ENCODE results near the gene NID2.

Gene NID2, protein sequence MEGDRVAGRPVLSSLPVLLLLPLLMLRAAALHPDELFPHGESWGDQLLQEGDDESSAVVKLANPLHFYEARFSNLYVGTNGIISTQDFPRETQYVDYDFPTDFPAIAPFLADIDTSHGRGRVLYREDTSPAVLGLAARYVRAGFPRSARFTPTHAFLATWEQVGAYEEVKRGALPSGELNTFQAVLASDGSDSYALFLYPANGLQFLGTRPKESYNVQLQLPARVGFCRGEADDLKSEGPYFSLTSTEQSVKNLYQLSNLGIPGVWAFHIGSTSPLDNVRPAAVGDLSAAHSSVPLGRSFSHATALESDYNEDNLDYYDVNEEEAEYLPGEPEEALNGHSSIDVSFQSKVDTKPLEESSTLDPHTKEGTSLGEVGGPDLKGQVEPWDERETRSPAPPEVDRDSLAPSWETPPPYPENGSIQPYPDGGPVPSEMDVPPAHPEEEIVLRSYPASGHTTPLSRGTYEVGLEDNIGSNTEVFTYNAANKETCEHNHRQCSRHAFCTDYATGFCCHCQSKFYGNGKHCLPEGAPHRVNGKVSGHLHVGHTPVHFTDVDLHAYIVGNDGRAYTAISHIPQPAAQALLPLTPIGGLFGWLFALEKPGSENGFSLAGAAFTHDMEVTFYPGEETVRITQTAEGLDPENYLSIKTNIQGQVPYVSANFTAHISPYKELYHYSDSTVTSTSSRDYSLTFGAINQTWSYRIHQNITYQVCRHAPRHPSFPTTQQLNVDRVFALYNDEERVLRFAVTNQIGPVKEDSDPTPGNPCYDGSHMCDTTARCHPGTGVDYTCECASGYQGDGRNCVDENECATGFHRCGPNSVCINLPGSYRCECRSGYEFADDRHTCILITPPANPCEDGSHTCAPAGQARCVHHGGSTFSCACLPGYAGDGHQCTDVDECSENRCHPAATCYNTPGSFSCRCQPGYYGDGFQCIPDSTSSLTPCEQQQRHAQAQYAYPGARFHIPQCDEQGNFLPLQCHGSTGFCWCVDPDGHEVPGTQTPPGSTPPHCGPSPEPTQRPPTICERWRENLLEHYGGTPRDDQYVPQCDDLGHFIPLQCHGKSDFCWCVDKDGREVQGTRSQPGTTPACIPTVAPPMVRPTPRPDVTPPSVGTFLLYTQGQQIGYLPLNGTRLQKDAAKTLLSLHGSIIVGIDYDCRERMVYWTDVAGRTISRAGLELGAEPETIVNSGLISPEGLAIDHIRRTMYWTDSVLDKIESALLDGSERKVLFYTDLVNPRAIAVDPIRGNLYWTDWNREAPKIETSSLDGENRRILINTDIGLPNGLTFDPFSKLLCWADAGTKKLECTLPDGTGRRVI (N-terminal part only)

DNA sequence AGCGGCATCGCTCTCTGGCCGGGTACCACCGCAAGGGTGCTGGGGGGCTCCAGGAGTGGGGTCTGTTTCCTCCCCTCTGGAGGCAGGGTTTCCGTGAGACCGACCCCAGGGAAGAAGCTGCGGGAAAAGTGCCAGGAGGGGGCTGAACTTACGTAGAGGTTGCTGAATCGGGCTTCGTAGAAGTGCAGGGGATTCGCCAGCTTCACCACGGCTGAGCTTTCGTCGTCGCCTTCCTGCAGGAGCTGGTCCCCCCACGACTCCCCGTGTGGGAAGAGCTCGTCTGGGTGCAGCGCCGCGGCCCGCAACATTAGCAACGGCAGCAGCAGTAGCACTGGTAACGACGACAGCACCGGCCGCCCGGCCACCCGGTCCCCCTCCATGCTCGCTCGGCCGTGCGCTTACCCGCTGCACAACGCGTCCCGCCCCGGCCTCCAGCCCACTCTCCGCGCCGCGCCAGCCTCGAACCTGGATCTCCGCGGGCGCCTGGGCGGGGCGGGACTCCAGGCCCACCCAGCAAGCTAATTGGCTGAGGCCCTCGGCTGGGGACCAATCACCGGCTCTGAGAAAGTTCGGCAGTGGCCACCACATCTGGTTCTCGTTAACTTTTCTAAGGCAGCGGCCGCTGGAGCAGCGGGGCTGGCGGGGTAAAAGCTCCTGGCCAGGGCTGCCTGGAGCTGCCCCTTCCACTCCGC lies at the start of gene NID2:
Gene NID2, minus strand, starts transcription at position 445 of the 692 bp plus-strand sequence. Its CDS starts 65 bp downstream, at position 380.
- DNase-seq (ENCODE audit: low read depth in 2 of 2): peak; percentile 42 to 50

DNA sequence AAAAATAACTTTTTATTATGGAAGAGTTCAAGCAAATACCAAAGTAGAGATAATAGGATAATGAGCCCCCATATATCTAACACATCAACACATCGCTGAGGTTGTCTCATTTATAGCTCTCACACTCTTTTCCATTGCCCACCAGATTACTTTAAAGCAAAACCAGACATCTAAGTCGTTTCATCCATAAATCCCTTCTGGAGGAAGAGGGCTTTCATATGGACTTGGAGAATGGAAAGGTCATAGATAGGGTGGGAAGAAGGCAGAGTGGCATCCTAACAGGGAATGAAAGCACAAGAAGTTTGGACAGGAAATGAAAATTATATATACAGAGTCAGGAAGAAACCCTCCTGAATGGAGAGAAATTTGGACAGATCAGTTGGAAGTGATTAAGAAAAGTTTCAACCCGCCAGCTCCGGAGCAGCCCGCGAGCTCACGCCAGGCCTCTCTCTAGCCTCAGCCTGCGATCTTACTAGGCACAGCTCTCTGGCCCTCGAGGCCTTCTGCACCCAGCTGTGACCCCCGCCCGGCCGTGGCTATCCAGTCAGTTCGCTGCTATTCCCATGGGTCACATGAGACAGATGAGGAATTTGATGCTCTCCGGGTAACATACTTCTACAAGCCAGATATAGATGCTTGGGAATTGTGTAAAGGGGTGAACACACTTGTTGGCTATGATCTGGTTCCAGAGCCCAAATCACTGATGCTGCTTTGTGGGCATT lies 48.4 kb upstream of the NID2 start:
- DNase-seq (ENCODE audit: low read depth in 2 of 2): no peak

DNA sequence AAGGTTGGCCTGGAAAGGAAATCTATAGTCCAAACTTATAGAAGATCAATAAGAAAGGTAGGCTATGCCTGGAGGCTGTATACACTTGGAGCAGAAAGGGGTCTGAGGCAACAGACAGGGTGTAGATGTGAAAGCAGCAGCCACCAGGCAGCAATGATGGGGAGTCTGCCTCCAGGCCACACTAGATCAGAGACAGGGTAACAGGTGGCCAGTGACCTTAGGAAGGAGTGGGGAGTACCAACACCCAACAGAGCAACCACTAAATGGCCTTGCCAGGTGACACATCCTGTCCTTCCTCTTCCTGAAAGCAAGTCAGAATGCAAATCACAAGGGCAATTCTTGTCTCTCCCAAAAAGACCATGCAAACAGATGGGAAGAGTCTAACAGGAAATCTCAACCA lies 46.4 kb upstream of the NID2 start:
- no peak for DNase-seq (ENCODE audit: low read depth in 2 of 2)

DNA sequence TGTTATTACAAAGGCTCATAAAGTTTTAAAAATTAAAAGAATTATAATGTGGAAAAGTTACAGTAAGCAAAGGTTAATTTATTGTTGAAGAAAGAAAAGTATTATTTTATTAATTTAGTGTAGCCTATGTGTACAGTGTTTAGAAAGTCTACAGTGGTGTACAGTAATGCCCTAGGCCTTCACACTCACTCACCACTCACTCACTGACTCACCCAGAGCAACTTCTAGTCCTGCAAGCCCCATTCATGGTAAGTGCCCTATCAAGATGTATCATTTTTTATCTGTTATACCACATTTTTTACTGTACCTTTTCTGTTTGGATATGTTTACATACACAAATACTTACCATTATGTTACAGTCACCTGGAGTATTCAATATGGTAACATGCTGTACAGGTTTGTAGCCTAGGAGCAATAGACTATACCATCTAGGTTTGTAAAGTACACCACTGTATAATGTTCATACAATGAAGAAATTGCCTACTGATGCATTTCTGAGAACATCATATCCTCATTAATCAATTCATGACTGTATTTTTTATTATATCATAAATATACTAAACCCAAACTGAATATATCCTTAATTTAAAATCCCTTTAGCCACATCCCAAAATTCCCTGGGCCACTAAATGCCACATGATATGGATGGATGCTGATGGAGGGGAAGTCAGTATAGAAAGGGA lies 43.6 kb upstream of the NID2 start:
- DNase-seq (ENCODE audit: low read depth in 2 of 2): no peak

DNA sequence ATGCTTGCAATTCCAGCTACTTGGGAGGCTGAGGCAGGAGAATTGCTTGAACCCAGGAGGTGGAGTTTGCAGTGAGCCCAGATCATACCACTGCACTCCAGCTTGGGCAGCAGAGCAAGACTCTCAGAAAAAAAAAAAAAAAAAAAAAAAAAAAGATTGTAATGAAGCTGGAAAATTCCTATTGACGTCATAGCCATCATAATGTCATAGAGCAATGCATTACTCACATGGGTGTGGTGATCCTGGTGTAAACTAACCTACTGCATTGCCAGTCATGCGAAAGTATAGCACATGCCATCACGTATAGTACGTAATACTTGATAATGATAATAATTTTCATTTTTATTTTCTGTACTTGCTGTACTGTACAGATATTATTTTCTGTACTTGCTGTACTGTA lies 42.7 kb upstream of the NID2 start:
- DNase-seq (ENCODE audit: low read depth in 2 of 2): no peak

DNA sequence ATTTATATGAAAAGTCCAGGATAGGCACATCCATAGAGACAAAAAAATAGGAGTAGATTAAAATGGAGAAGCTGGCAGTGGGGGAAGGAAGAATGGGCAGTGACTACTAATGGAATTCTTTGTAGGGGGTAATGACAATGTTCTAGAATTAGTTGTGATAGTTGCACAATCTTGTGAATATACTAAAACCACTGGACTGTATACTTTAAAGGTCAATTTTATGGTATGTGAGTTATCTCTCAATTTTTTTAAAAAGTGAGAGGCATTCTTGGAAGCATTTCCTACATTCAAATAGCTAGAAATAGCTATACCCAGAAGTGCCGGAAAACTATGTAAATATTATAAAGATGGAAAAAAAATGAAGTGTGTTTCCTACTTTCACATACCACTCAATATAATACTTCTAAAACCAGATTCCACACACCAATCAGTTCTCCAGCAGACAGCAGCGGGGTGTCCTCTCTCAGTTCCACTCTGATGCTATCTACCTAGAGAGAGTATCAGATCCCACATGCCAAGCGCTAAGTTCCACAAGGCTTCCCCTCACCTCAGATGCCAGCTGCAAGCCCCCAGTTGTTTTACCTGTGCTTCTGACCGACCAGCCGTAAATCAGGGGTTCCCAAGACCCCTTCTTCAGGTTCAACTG lies 41.7 kb upstream of the NID2 start:
- DNase-seq (ENCODE audit: low read depth in 2 of 2): no peak

DNA sequence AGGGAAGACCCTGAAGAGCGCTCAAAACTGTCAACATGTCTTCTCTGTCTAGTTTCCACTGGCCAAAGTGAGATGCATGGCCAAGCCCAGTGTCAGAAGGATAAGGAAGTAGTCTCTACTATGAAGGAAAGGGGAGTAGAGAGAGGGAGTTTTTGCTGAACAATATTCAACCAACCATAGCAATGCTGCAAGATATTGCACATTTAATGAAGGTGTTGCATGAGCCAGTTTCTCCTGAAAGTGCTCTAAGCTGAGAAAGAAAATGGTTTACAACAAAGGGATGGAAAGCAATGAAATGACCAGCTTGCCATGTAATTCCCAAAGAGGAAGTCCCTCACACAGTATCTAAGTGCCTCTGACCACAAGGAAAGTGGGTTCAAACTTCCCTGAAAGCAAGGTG lies 40.0 kb upstream of the NID2 start:
- DNase-seq (ENCODE audit: low read depth in 2 of 2): no peak

DNA sequence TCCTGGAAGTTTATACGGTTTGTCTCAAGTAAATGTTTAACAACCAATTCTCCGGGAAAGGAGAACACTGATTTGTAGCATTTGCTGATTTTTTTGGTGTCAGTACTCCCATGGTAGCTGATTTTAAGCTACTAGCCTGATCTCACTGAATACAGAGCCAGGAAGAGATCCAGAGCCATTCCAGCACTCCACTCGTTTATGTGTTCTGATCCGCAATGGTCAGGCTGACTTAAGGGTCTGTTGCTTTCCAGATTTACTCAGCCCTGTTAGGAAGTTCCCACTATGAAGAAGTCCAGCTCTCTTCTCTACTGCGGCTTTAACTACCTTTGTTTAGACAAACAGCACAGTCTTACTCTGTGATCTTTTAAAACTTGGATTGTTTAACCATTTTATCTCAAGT lies 38.0 kb upstream of the NID2 start:
- DNase-seq (ENCODE audit: low read depth in 2 of 2): no peak

DNA sequence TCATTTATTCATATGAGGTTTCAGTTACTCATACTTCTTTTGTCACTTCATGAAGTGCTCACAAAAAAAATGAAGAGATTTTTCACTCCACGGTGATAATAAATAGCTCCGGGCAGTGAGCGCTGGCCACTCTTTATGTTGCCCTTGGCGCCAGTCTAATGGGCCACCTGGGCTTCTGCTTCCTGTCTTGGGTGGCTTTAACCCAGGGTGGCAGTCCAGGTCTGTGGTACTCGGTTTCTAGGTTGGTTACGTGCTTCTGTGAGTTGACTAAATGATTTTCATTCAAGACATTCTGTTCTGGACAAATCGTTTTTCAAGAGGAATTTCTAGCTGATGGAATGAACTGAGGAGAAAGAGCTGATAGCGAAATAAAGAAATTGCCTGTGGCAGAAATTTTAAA lies 34.6 kb upstream of the NID2 start:
- no peak for DNase-seq (ENCODE audit: low read depth in 2 of 2)

DNA sequence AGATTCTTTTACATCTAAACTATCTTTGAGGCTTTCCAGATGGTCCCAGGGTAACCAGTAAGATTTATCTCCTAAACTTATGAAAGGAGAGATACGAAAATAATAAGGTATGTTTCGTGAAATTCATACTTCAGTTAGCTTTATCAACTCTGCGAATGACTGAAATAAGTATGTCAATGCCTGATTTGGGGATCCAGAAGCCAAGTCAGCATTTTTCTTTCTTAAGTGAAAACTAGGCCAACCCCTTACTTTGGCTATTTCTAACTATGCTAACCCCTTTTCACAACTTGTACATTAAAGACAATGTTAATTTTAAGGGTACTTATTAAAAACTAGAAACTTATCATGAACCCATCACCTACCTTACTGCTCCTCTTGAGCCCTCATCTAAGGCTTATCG lies 26.9 kb upstream of the NID2 start:
- no peak for DNase-seq (ENCODE audit: low read depth in 2 of 2)

DNA sequence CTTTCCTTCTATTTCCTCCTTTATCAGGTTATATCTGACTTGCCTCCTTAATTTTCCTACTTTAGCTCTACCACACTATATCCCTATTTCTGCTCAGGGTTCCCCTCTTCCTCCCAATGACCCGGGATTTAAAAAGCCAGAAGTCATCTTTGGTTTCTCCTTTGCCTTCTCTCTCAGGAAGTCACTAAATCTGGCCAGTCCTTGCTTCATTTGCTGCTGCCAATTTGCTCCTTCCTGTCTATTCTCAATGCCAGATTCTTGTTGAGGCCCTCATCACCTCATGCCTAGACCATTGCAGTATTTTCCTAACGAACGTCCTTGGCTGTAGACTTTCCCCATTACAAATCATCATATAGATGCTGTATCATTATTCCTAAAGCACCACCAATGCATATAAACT lies 26.5 kb upstream of the NID2 start:
- DNase-seq (ENCODE audit: low read depth in 2 of 2): no peak

DNA sequence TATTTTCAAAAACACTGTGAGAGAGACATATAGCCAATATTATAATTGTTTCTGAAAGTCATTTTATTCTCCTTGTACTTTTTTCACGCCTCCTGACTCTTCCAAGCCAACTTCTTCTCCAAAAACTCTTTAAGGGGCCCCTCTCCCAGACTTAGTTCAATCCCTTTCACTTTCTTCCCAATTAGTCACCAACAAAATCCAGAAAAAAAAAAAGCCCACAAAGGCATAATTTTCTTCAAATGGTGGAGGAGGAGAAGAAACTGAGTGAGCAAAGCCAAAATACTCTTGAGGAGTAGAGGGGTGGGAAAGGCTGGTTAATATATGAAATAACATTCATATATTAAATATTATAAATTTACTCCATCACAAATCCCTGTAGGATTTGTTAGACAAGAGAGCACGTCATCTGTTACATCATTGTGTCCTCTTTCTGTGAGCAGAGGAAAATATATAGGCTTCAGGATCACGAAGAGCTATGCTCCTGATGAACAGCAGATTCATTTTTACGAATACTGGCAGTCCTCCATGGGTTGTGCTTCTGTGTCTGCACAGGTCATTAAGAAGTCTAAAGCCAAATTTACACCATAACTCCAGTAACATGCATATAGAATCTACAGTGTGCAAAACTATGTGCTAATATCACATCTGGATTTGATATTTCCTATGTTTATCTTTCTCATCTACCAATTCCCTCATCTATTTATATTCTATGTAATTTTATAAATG lies 25.9 kb upstream of the NID2 start:
- no peak for DNase-seq (ENCODE audit: low read depth in 2 of 2)

DNA sequence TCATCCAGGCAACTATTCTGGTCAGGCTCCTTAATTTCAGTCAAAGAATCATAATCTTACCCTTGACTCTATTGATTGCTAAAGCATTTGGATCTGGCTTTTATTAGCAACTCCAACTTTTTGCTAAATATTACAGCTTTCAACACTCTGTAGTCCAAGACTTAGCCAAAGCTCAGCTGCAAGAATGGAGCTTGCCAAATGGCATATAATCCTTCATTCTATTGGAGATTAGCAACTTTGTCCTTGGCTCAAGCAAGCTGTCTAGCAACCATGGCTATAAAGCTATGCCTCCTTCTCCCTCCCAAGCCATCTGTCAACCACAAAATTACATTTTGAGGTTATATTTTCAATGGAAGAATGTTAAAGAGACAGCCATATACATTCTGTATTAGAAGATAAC lies 23.1 kb upstream of the NID2 start:
- no peak for DNase-seq (ENCODE audit: low read depth in 2 of 2)

DNA sequence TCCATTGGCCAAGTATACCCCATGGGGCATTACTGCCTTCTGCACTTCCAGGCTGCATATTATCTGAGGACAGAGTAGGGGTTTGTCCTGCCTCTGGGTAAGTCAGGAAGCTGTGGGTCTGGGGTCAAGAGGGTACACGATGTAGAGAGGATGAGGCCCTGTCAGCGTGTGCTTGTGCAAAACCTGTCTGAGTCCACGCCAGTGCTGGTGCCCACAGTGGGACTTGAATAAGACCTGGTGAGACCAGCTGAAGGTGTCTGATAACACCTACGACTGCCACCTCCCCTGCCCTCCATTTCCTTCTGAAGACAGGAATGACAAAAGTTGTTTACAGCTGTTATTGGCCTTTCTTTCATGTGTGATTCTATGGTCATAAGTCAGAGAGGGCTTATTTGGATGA lies 22.1 kb upstream of the NID2 start:
- no peak for DNase-seq (ENCODE audit: low read depth in 2 of 2)

DNA sequence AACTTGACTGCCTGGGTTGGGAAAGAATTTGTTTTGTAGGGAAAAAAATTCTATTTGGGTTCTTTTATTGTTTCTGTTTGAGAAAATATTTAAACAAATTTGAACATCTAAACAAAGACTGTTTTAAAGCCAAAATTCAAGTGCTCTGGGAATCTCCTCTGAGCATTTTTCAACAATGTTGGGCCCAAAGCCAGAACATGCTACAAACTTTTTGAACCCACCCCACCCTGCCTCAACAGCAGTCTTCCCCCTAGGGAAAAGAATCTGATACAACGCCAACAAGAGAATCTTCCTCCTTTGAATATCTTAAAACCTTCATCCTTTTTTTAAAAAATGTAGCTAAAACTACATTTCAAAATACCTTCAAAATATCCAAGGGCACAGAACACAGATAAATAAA lies 20.4 kb upstream of the NID2 start:
- no peak for DNase-seq (ENCODE audit: low read depth in 2 of 2)

DNA sequence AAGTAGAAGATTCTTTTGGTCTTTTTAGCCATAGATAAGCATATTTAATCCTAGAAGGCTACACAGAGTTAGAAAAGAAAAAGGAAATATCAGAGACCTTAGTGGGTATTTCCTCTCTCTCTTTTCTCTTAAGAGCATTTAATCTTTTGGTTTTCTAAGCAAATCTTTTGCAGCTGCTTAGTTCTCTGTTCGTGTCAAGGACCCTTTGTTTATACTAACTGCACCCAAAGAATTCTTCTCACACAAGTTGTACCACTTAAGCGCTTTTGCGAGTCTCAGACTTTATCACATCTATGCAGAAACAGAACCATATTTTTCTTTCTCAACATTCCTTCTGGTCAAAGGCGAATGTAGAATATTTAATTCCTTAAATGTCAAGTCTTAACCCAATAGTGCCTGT lies 17.9 kb upstream of the NID2 start:
- no peak for DNase-seq (ENCODE audit: low read depth in 2 of 2)

DNA sequence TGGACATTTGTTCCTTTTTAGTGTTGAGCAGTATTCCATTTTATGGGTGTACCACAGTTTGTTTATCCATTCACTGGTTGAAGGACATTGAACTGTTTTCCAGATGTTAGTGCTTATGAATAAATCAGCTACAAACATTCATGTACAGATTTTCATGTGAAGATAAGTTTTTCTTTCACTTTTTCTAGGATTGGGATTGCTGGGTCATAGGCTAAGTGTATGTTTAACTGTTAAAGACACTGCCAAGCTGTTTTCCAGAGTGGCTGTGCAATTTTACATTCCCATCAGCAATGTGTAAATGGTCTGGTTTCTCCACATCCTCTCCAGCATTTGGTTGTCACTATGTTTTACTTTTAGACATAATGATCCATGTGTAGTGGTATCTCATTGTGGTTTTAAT lies 14.0 kb upstream of the NID2 start:
- DNase-seq (ENCODE audit: low read depth in 2 of 2): no peak

DNA sequence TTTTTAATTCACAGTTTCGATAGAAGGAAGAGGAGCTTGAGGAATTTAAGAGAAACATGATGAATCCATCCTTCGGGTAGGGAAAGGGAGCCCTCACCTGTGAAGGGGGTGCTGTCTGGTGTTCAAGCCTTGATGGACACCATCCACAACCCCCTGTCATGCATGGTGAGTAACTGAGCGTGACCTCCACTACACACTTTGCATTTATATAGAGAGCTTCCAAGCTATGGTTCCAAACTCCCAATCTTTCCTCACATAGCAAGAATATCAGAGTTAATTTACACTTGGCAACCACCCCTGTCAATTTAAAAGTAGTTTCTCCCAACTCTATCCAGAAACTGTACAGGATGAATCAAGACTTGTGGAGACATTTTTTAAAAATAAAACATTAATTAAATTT lies 13.1 kb upstream of the NID2 start:
- no peak for DNase-seq (ENCODE audit: low read depth in 2 of 2)
